ENCODE measurements around the gene NCAPH2.

DNA sequence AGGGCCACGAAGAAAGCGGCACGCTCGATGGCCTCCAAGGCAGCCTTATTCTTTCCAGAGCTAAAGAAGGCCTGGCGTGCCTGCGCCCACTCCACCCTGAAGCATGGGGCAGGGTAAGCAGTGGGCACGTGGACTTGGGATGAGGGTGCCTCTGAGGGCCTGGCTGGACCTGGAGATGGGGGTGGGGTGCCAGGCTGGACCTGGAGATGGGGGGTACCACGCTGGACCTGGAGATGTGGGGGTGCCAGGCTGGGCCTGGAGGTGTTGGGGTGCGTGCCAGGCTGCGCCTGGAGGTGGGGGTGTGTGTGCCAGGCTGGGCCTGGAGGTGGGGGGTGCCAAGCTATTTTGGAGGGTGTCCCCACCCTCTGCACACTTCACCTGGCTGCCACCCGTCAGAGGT lies 64.9 kb downstream of the NCAPH2 start:
- TF ChIP-seq, protein P1, sequence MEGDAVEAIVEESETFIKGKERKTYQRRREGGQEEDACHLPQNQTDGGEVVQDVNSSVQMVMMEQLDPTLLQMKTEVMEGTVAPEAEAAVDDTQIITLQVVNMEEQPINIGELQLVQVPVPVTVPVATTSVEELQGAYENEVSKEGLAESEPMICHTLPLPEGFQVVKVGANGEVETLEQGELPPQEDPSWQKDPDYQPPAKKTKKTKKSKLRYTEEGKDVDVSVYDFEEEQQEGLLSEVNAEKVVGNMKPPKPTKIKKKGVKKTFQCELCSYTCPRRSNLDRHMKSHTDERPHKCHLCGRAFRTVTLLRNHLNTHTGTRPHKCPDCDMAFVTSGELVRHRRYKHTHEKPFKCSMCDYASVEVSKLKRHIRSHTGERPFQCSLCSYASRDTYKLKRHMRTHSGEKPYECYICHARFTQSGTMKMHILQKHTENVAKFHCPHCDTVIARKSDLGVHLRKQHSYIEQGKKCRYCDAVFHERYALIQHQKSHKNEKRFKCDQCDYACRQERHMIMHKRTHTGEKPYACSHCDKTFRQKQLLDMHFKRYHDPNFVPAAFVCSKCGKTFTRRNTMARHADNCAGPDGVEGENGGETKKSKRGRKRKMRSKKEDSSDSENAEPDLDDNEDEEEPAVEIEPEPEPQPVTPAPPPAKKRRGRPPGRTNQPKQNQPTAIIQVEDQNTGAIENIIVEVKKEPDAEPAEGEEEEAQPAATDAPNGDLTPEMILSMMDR (IDR thresholded peaks at IDR 0.05): no peak
- TF ChIP-seq POLR2A (IDR thresholded peaks at IDR 0.05) (no peak), POLR2AphosphoS5 (IDR thresholded peaks at IDR 0.05) (no peak)
